ENCODE measurements around the gene CTTNBP2. TPM values are rescaled to one million over a fixed set of nuclear protein-coding genes. Genes with fewer than 3 reads are reported as not detected.

CTTNBP2 gene
- total RNA-seq, 1 experiment from 2014 or later = 17.6 TPM

GRCh38 chr7:117685795-117686194 is 187.4 kb downstream of the CTTNBP2 start:
- Mint-ChIP-seq H3K27ac (no peak overlapping the region), H3K4me1 (peaks cover 15 to 17% of the 10 kb centered on the region in 2 experiments), H3K36me3 (ENCODE audit: insufficient read depth in 1 of 3, low read depth in 3 of 3) (no peaks in the 10 kb centered on the region; a peak in 1 of 7 replicates), H3K9me3 (no peaks in the 10 kb centered on the region), H3K27me3 (ENCODE audit: low read depth) (no peaks in the 10 kb centered on the region), H3K4me3 (no peak overlapping the region)
- Histone ChIP-seq H2AK5ac (ENCODE audit: insufficient read length, low read length) (no peak overlapping the region), H4K5ac (ENCODE audit: insufficient read length, low read depth, low read length) (no peak overlapping the region), H3K14ac (ENCODE audit: insufficient read depth, low read length) (no peak overlapping the region), H3K18ac (ENCODE audit: insufficient read length, low read depth, low read length) (no peak overlapping the region), H3K23ac (ENCODE audit: insufficient read length, low read depth, low read length) (no peak overlapping the region), H3K4me2 (ENCODE audit: insufficient read depth, insufficient read length, low read length) (no peak overlapping the region), H3K4ac (ENCODE audit: low read depth, low read length) (no peak overlapping the region), H3K27me3 (ENCODE audit: insufficient read depth, low read length) (no peaks in the 10 kb centered on the region), H2AFZ (ENCODE audit: low read length) (no peak overlapping the region), H2BK20ac (ENCODE audit: low read depth, low read length, poor library complexity, severe bottlenecking) (no peak overlapping the region), H3K56ac (ENCODE audit: insufficient read length, low read depth, low read length) (no peak overlapping the region), H3T11ph (ENCODE audit: low read length) (no peak overlapping the region), H2BK15ac (ENCODE audit: low read depth, low read length) (no peak overlapping the region), H2BK120ac (ENCODE audit: low read depth, low read length, poor library complexity, severe bottlenecking) (no peak overlapping the region), H2BK12ac (ENCODE audit: insufficient read length, low read depth, low read length) (no peak overlapping the region), H2BK5ac (ENCODE audit: insufficient read length, low read length) (no peak overlapping the region), H3K4me1 (ENCODE audit: insufficient read depth, low read length) (peaks cover 3% of the 10 kb centered on the region; the same call in 1 of the 2 replicates), H4K8ac (replicated peaks; ENCODE audit: insufficient read length, low read depth, low read length) (no peak overlapping the region), H3K23me2 (ENCODE audit: insufficient read length, low read depth, low read length, poor library complexity, severe bottlenecking) (no peaks in the 10 kb centered on the region), H3K79me1 (ENCODE audit: insufficient read depth, low read depth, low read length, poor library complexity, severe bottlenecking) (no peaks in the 10 kb centered on the region), H3K27ac (ENCODE audit: insufficient read length, low read depth, low read length) (no peak overlapping the region), H4K20me1 (ENCODE audit: control insufficient read depth, insufficient read depth, insufficient read length) (no peaks in the 10 kb centered on the region), H3K79me2 (ENCODE audit: insufficient read depth, low read length) (no peaks in the 10 kb centered on the region), H3K9me3 (ENCODE audit: control insufficient read depth, low read depth, low read length) (no peaks in the 10 kb centered on the region), H4K91ac (ENCODE audit: insufficient read length, low read depth, low read length) (no peak overlapping the region), H3K9ac (ENCODE audit: extremely low read depth, insufficient read length, low read length) (no peak overlapping the region)
- TF ChIP-seq CTCF (conservative IDR thresholded peaks at IDR 0.05) = no peak
- DNase-seq = no peak
